ENCODE results near the gene MAN1C1. TPM values are rescaled to one million over a fixed set of nuclear protein-coding genes. Genes with fewer than 3 reads are reported as not detected.

The MAN1C1 gene
- total RNA-seq, 2 donors from 2014 or later, result 4.4 to 10.9 TPM

DNA sequence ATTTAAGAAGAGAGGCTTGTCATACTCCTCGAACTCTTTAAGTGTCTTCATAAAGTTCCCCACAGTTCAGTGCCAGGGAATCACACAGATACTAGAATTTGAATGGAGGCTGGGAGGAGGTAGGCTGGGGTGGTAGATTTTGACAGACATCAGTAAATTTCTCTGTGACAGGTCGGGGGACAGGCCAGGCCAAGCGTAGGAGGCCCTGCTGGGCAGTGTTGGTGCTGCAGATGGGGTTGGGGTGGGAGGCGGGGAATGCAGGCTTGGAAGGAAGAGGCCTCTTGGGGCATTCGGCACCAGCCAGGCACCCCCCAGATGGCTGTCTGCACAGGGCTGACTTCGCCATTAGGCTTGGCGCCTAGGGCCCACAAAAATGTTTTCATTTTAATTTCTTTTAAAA, 84.0 kb downstream of the MAN1C1 start:
- Histone ChIP-seq H3K36me3 (replicated peaks in 1 of 2; ENCODE audit: insufficient read depth in 1 of 2, low read depth in 2 of 2) (no peaks in the 10 kb centered on the region), H3K27ac (peak overlapping the region in 1 of 4 donors; percentile 30), H3K27me3 (no peaks in the 10 kb centered on the region), H3K4me1 (no peaks in the 10 kb centered on the region), H3K9me3 (no peaks in the 10 kb centered on the region), H3K4me3 (no peak overlapping the region)
- ATAC-seq (no peak), DNase-seq (no peak)
- no peak for TF ChIP-seq POLR2A (IDR thresholded peaks at IDR 0.05)
- TF ChIP-seq, protein P1, sequence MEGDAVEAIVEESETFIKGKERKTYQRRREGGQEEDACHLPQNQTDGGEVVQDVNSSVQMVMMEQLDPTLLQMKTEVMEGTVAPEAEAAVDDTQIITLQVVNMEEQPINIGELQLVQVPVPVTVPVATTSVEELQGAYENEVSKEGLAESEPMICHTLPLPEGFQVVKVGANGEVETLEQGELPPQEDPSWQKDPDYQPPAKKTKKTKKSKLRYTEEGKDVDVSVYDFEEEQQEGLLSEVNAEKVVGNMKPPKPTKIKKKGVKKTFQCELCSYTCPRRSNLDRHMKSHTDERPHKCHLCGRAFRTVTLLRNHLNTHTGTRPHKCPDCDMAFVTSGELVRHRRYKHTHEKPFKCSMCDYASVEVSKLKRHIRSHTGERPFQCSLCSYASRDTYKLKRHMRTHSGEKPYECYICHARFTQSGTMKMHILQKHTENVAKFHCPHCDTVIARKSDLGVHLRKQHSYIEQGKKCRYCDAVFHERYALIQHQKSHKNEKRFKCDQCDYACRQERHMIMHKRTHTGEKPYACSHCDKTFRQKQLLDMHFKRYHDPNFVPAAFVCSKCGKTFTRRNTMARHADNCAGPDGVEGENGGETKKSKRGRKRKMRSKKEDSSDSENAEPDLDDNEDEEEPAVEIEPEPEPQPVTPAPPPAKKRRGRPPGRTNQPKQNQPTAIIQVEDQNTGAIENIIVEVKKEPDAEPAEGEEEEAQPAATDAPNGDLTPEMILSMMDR (IDR thresholded peaks at IDR 0.05), result no peak
- intact Hi-C loops (cut with DNase I), result no loop called here
- WGBS, 2 donors, result 91 to 92% methylated on average over 6 to 7 of the region's 7 CpGs

DNA sequence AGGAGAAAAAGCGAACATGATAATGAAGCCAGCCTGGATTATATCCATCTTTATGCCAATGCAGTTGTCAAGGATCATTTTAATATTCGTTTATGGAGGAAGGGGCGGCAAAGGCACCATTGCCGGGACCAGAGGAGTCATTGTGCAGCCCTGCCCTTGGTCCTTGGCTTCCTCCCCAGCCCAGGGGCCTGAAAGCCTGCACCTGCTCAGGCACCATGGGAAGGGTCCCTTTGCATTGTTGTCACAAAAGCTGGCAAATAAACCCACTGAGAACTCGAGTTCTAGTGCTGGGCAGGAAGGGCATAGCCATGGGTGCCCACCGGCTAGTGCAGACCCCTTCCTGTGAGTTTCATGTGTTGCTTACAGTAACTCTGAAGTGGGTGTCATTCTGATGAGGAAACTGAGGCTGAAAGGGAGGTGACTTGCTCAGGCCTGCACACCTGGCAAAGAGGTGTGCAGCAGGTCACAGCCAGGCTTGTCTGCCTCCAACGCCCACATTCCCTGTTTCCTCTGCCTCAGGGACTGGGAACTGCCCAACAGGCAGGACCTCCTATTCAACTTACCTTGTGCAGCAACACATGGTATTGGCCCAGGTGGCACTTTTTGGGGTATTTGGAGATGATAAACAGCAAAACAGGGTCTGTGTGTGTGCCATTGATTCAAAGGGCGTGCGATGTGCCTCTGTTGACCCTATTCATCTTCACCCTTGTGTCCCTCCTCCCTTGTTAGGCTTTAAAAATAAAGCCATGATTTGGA, 84.6 kb downstream of the MAN1C1 start:
- Histone ChIP-seq H3K27ac (no peak overlapping the region), H3K4me3 (no peak overlapping the region), H3K27me3 (no peaks in the 10 kb centered on the region), H3K36me3 (replicated peaks in 1 of 2; ENCODE audit: insufficient read depth in 1 of 2, low read depth in 2 of 2) (no peaks in the 10 kb centered on the region), H3K9me3 (no peaks in the 10 kb centered on the region), H3K4me1 (no peaks in the 10 kb centered on the region)
- ATAC-seq (no peak), DNase-seq (no peak)
- 82 to 85% methylated on average over 9 of the region's 9 CpGs for WGBS, 2 donors
- intact Hi-C loops (cut with DNase I), result no loop called here
- TF ChIP-seq, protein P1 (IDR thresholded peaks at IDR 0.05), result no peak

DNA sequence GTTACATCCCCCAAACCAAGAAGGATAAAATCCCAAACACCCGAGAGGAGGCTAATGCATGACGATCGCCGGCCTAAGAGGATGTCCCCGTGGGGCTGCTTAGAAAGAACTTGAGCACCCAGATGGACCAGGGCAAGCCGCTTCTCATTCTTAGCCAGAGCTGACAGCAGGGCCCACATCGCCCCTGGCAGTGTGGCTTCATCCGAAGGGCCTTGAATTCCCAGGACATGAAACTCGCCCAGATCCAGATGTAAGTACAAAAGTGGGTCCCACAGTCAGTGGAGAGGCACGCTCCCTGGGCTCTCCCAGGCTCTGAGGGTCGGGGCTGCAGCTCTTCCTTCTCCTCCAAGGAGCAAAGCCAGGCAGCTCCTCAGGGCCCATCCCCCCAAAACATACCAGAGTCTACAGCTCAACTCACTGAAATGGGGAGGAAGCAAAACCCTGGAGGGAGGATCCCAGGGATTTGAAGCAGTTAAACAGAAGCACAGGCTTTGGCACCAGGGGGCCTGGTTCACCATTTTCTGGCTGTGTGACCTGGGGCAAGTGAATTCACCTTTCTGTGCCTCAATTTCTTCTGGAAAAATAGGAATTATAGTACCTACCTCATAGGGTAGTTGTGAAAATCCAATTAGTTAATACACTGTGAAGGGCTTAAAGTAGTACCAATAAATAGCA, 85.6 kb downstream of the MAN1C1 start:
- TF ChIP-seq POLR2A (IDR thresholded peaks at IDR 0.05), result no peak
- TF ChIP-seq, protein P1 (IDR thresholded peaks at IDR 0.05), result no peak
- no peak overlapping the region for H3K4me3 ChIP-seq
- intact Hi-C loops (cut with DNase I), result no loop called here
- H3K36me3 ChIP-seq (replicated peaks in 1 of 2; ENCODE audit: insufficient read depth in 1 of 2, low read depth in 2 of 2), result no peaks in the 10 kb centered on the region
- H3K9me3 ChIP-seq, result no peaks in the 10 kb centered on the region
- H3K27me3 ChIP-seq, result no peaks in the 10 kb centered on the region
- 91 to 96% methylated on average over 10 of the region's 11 CpGs for WGBS, 2 donors
- no peak overlapping the region for H3K27ac ChIP-seq
- ATAC-seq, result no peak
- no peaks in the 10 kb centered on the region for H3K4me1 ChIP-seq
- no peak for DNase-seq

DNA sequence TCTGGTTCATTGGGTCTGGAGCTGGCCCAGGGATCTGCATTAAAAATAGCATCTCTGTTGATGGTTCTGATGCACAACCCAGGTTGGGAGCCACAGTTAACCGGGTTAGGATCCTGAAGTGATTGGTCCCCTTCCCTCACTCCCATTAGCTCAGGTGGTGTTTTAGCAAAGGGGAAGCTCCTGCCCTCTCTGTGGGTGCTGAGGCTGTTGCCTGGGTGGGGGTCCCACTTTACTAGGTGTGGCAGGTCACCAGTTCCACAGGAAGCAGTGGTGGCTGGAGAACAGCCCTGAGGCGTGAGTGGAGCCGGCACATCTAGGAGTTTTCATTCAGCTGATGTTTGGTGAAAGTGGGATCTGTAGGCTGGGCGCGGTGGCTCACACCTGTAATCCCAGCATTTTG, 86.5 kb downstream of the MAN1C1 start:
- Histone ChIP-seq H3K36me3 (replicated peaks in 1 of 2; ENCODE audit: insufficient read depth in 1 of 2, low read depth in 2 of 2) (no peaks in the 10 kb centered on the region), H3K27me3 (no peaks in the 10 kb centered on the region), H3K27ac (no peak overlapping the region), H3K4me3 (no peak overlapping the region), H3K9me3 (no peaks in the 10 kb centered on the region), H3K4me1 (no peaks in the 10 kb centered on the region)
- ATAC-seq (no peak), DNase-seq (no peak)
- intact Hi-C loops (cut with DNase I), result no loop called here
- WGBS, 2 donors, result 90% methylated on average over 2 to 5 of the region's 5 CpGs
- TF ChIP-seq, protein P1 (IDR thresholded peaks at IDR 0.05), result no peak
- TF ChIP-seq POLR2A (IDR thresholded peaks at IDR 0.05), result no peak

Data from body of pancreas (tissue), 4 donors.